Upper lobe of right lung (tissue), 1 donor: Measurements from ENCODE around the gene FLT4. TPM values are rescaled to one million over a fixed set of nuclear protein-coding genes. Genes with fewer than 3 reads are reported as not detected.

Source experiments
- ATAC-seq: fragments of 200-7000 bp; cut with Tn5 transposase; one replicate; pipeline ENCODE4 v1.9.1; 2020; ENCODE audit warnings: mild to moderate bottlenecking, moderate library complexity
- DNase-seq: peaks from one replicate; pipeline ENCODE4 v3.0.0-alpha.2; 2020
- H3K27ac ChIP-seq: fragments of 200-600 bp; one replicate; pipeline ENCODE4 v1.8.0; 2022
- H3K27me3 ChIP-seq: fragments of 200-600 bp; one replicate; pipeline ENCODE4 v1.8.0; 2022; ENCODE audit warnings: mild to moderate bottlenecking
- H3K36me3 ChIP-seq: fragments of 200-600 bp; one replicate; pipeline ENCODE4 v1.8.0; 2022
- H3K4me1 ChIP-seq: fragments of 200-600 bp; one replicate; pipeline ENCODE4 v1.8.0; 2022
- H3K4me3 ChIP-seq: fragments of 200-600 bp; one replicate; pipeline ENCODE4 v1.8.0; 2022; ENCODE audit warnings: mild to moderate bottlenecking
- H3K9me3 ChIP-seq: fragments of 200-600 bp; one replicate; pipeline ENCODE4 v1.8.0; 2022
- CTCF ChIP-seq: fragments of 200-600 bp; IDR thresholded peaks from one replicate; pipeline ENCODE4 v1.8.0; 2022; ENCODE audit warnings: antibody characterized with exemption
- intact Hi-C: fragments of 100-400 bp; cut with DNase I; formaldehyde crosslinking; loops from one replicate; pipeline ENCODE4 v1.11.0; 2022
- total RNA-seq: library from RNA; stranded (reverse); fragmentation: NEBNext Ultra II Directional; extraction: Animal tissue kit (Norgen Biotek cat#: 25700); gene quantifications from one replicate; pipeline ENCODE4 v1.2.1, GENCODE V29; 2021
- donor health status: DM: no; HTN: yes; CAD: no; lungs with severe emphysema.

The FLT4 gene
- total RNA-seq, 1 donor from 2014 or later: 38.6 TPM

- H3K27me3 ChIP-seq: no peaks in the 10 kb centered on the region
- TF ChIP-seq CTCF: no peak
- no peak for DNase-seq
- intact Hi-C loops: no loop called here
- H3K4me3 ChIP-seq: no peak overlapping the region
- no peaks in the 10 kb centered on the region for H3K4me1 ChIP-seq
- no peaks in the 10 kb centered on the region for H3K9me3 ChIP-seq
- no peaks in the 10 kb centered on the region for H3K36me3 ChIP-seq
- no peak for ATAC-seq
- H3K27ac ChIP-seq: no peak overlapping the region
These were observed 24.1 kb downstream of the FLT4 start for GRCh38 chr5:180625125-180625790.

DNA sequence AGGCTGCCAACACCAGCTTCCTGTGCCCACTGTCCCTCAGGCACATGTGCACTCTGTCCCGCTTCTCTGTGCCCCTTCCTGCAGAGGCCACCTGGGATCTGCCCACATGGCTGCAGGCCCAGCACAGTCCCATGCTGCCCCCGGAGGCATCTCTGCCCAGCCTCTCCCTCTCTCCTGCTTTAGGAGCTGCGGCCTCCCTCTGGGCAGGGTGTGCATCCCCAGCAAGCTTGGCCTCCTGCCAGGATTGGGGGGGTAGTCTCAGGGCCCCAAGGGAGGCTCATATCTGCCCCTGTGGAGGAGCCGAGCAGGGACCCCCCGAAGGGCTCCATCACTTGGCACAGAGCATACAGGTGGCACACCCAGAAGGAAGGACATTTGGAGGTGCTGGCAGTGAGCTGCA is 24.8 kb downstream of the FLT4 start:
- Histone ChIP-seq H3K27me3 (peaks cover 4% of the 10 kb centered on the region), H3K36me3 (no peaks in the 10 kb centered on the region), H3K27ac (no peak overlapping the region), H3K9me3 (no peaks in the 10 kb centered on the region), H3K4me3 (no peak overlapping the region), H3K4me1 (no peaks in the 10 kb centered on the region)
- intact Hi-C loops: no loop called here
- DNase-seq (no peak), ATAC-seq (no peak)
- no peak for TF ChIP-seq CTCF

- H3K4me3 ChIP-seq: no peak overlapping the region
- no peaks in the 10 kb centered on the region for H3K36me3 ChIP-seq
- H3K27me3 ChIP-seq: peaks cover 7% of the 10 kb centered on the region
- TF ChIP-seq CTCF: no peak
- ATAC-seq (no peak), DNase-seq (no peak)
- H3K27ac ChIP-seq: no peak overlapping the region
- no peaks in the 10 kb centered on the region for H3K9me3 ChIP-seq
- H3K4me1 ChIP-seq: no peaks in the 10 kb centered on the region
- intact Hi-C loops: no loop called here
These were observed 25.6 kb downstream of the FLT4 start for GRCh38 chr5:180623844-180624243.

DNA sequence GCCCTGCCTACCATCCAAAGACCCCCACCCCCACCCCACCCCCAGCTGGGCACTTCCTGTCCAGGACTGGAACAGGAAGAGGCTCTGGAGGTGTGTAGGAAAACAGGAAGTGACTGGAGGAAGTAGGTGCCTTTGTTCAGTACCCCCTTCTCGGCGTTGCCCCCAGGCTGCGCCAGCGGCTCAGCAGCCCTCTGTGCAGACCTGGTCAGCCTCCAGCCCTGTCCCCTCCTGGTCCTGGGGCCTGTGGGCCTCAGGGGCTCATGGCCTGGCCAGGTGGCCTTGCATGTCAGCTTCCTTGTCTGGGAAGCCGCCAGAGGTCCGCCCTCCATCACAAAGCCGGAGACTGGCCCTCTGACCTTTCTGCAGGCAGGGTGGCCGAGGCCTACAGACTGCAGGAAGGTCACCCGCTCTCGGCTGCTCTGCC is 26.0 kb downstream of the FLT4 start:
- H3K4me3 ChIP-seq: no peak overlapping the region
- no peak for ATAC-seq
- no peak for DNase-seq
- no peaks in the 10 kb centered on the region for H3K36me3 ChIP-seq
- H3K27me3 ChIP-seq: peaks cover 7% of the 10 kb centered on the region
- no peaks in the 10 kb centered on the region for H3K4me1 ChIP-seq
- H3K27ac ChIP-seq: no peak overlapping the region
- intact Hi-C loops: no loop called here
- TF ChIP-seq CTCF: no peak
- no peaks in the 10 kb centered on the region for H3K9me3 ChIP-seq

- Histone ChIP-seq H3K36me3 (no peaks in the 10 kb centered on the region), H3K4me3 (no peak overlapping the region), H3K27ac (no peak overlapping the region), H3K27me3 (peaks cover 7% of the 10 kb centered on the region), H3K4me1 (no peaks in the 10 kb centered on the region), H3K9me3 (no peaks in the 10 kb centered on the region)
- no peak for TF ChIP-seq CTCF
- no peak for DNase-seq
- no peak for ATAC-seq
- intact Hi-C loops: no loop called here
These were observed 26.5 kb downstream of the FLT4 start for GRCh38 chr5:180622910-180623309.

DNA sequence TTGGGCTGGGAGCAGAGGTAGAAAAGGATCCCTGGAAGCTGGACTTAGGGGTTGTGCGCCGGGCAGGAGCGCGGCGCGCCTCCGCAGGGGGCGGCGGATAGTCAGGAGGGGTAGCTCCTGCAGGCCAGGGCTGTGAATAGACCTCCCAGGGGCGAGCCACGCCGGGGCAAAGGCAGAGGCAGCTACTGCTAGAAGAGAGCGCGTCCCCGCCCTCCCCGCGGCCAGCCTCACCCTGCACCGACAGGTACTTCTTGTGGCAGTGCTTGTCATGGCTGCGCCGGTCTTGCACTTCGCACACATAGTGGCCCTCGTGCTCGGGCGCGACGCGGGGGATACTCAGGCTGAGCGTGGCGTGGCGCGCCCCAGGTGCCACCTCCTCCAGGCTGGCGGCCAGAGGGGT is 28.1 kb downstream of the FLT4 start:
- Histone ChIP-seq H3K27me3 (peaks cover 7% of the 10 kb centered on the region), H3K4me3 (no peak overlapping the region), H3K36me3 (no peaks in the 10 kb centered on the region), H3K4me1 (no peaks in the 10 kb centered on the region), H3K27ac (no peak overlapping the region), H3K9me3 (no peaks in the 10 kb centered on the region)
- intact Hi-C loops: no loop called here
- no peak for ATAC-seq
- no peak for TF ChIP-seq CTCF
- DNase-seq: no peak
